Breast epithelium (tissue), 4 donors: ENCODE measurements around the gene ZP2. TPM values are rescaled to one million over a fixed set of nuclear protein-coding genes. Genes with fewer than 3 reads are reported as not detected.

Experiments used
- DNase-seq, 2 donors: peaks; one replicate each; pipeline ENCODE4 v3.0.0-alpha.2; 2019; ENCODE audit warnings: low spot score in 2 of 2
- H3K27ac ChIP-seq, 2 donors: fragments of 200-600 bp; sonication (generic) in 1 of 2; one replicate each; pipeline ENCODE4 v1.5.1; 2016 to 2019; ENCODE audit warnings: mild to moderate bottlenecking in 1 of 2
- H3K27me3 ChIP-seq, 2 donors: fragments of 200-600 bp; sonication (generic) in 1 of 2; one replicate each; pipeline versions ENCODE4 v1.5.1 to v1.6.0; 2017 to 2019; ENCODE audit warnings: control low read depth in 1 of 2, mild to moderate bottlenecking in 1 of 2
- H3K36me3 ChIP-seq: fragments of 200-600 bp; one replicate; pipeline ENCODE4 v1.5.1; 2019
- H3K4me1 ChIP-seq, 2 donors: fragments of 200-600 bp; sonication (generic); one replicate each; pipeline ENCODE4 v1.5.1; 2016 to 2019; ENCODE audit warnings: control low read depth in 1 of 2
- H3K4me3 ChIP-seq, 3 donors: fragments of 200-600 bp; sonication (generic); 1 replicate in 2 of 3; 2 replicates in 1 of 3; pipeline ENCODE4 v1.5.1; 2016 to 2019; ENCODE audit warnings: mild to moderate bottlenecking in 3 of 3, moderate library complexity in 2 of 3
- H3K9me3 ChIP-seq, 2 donors: fragments of 200-600 bp; sonication (generic) in 1 of 2; one replicate each; pipeline ENCODE4 v1.5.1; 2016 to 2019; ENCODE audit warnings: control low read depth in 1 of 2
- CTCF ChIP-seq, 3 donors: fragments of 450-650 bp; IDR thresholded peaks; one replicate each; pipeline ENCODE4 v1.5.1; 2016 to 2017; ENCODE audit warnings: antibody characterized with exemption in 3 of 3, mild to moderate bottlenecking in 3 of 3, moderate library complexity in 3 of 3
- POLR2A ChIP-seq: fragments of 450-650 bp; IDR thresholded peaks from one replicate; pipeline ENCODE4 v1.6.1; 2016; ENCODE audit warnings: antibody characterized with exemption, mild to moderate bottlenecking, moderate library complexity
- POLR2AphosphoS5 ChIP-seq, 3 donors: sonication (generic); formaldehyde crosslinking; IDR thresholded peaks; one replicate each; pipeline ENCODE4 v1.6.1; 2017; ENCODE audit warnings: antibody characterized with exemption in 3 of 3
- intact Hi-C: fragments of 100-400 bp; cut with DNase I; formaldehyde crosslinking; loops from one replicate; pipeline ENCODE4 v1.15.1; 2023; ENCODE audit warnings: low total_unique reads
- total RNA-seq, 3 donors: library from RNA; depleted of rRNA; stranded (reverse); fragments of >200 nt; gene quantifications; one replicate each; pipeline ENCODE4 v1.1.0, GENCODE V29; 2016

Gene ZP2
- total RNA-seq, 3 donors from 2014 or later, result not detected

GRCh38 chr16:21162661-21163151, 48.7 kb downstream of the ZP2 start:
- DNase-seq, result no peak
- Histone ChIP-seq H3K27me3 (no peaks in the 10 kb centered on the region), H3K4me1 (peaks cover 0 to 15% of the 10 kb centered on the region in 2 donors), H3K9me3 (no peaks in the 10 kb centered on the region), H3K4me3 (no peak overlapping the region), H3K36me3 (no peaks in the 10 kb centered on the region), H3K27ac (peak overlapping the region; percentile 6 to 63)
- no peak for TF ChIP-seq POLR2AphosphoS5 (IDR thresholded peaks at IDR 0.05)
- no peak for TF ChIP-seq CTCF (IDR thresholded peaks at IDR 0.05)
- no peak for TF ChIP-seq POLR2A
- intact Hi-C loops, result no loop called here

GRCh38 chr16:21161211-21161610, 50.2 kb downstream of the ZP2 start:
- no peaks in the 10 kb centered on the region for H3K27me3 ChIP-seq
- no peak for DNase-seq
- no peak overlapping the region for H3K27ac ChIP-seq
- H3K4me3 ChIP-seq, result no peak overlapping the region
- intact Hi-C loops, result no loop called here
- peaks cover 0 to 15% of the 10 kb centered on the region in 2 donors for H3K4me1 ChIP-seq
- no peaks in the 10 kb centered on the region for H3K9me3 ChIP-seq
- TF ChIP-seq POLR2AphosphoS5 (IDR thresholded peaks at IDR 0.05) (no peak), CTCF (IDR thresholded peaks at IDR 0.05) (no peak), POLR2A (no peak)
- no peaks in the 10 kb centered on the region for H3K36me3 ChIP-seq

DNA sequence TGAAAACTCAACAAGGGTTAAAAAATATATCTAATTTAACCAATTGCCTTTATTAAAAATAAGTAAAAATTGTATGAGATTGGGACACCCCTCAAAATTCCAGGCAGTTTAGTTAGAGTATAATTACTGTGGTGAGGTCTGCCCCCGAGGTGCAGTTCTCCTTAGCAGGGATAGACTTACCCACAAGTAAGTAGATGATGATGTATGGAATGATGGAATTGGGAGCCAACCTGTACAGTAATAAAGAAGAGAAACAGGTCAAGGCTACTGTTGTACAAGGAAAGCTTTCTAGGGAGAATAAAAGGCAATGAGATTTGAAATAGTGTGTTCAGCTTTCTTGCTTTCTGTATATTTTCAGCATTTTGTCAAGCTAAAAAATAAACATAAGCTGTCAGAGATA, 51.1 kb downstream of the ZP2 start:
- intact Hi-C loops, result no loop called here
- H3K27ac ChIP-seq, result peak overlapping the region in 1 of 2 donors; percentile 91
- H3K4me3 ChIP-seq, result no peak overlapping the region

DNA sequence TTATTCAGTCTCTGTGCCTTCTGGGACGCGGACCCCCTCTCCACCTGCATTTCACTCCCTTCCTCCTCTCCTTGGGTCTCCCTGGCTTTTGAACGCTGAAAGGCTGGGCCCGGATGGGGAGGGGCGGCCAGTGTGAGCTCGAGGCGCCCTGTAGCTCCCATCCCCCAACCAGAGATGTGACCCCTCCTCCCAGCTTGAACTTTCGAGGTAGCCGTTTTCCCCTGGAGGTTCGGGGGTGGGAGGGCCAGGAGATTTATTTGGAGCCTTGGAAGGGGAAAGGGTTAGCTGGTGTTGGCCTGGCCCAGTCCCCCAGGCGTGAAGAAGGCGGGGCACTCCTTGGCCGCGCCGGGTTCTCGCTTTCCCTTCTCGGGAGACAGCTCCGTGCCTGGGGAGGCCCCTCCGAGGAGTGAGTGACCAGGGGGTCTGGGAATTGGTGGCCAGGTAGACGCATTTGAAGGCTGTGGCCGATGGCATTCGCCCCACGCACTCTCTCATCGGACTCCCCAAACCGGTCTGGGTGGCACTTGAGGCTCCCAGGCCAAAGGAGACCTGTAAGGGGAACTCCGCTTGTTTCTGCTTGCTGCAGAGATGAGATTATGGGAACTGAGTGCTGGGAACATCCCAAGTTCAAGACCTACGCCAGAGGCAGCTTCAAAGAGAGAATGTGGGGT, 52.0 kb downstream of the ZP2 start:
- TF ChIP-seq POLR2A (no peak), POLR2AphosphoS5 (IDR thresholded peaks at IDR 0.05) (peak in 1 of 3 donors; percentile 24)
- intact Hi-C loops, result no loop called here
- H3K27me3 ChIP-seq, result no peaks in the 10 kb centered on the region
- peaks cover 0 to 15% of the 10 kb centered on the region in 2 donors for H3K4me1 ChIP-seq
- H3K36me3 ChIP-seq, result no peaks in the 10 kb centered on the region
- H3K9me3 ChIP-seq, result no peaks in the 10 kb centered on the region
- peak overlapping the region; percentile 90 to 91 for H3K27ac ChIP-seq
- peak; percentile 51 to 55 for DNase-seq
- H3K4me3 ChIP-seq, result peak overlapping the region; percentile 89 to 96 (median 91)

More for the DNA sequence above, 51.1 kb downstream of the ZP2 start:
- DNase-seq, result no peak
- Histone ChIP-seq H3K27me3 (no peaks in the 10 kb centered on the region), H3K4me1 (peaks cover 0 to 15% of the 10 kb centered on the region in 2 donors), H3K36me3 (no peaks in the 10 kb centered on the region), H3K9me3 (no peaks in the 10 kb centered on the region)
- TF ChIP-seq CTCF (IDR thresholded peaks at IDR 0.05), result no peak
- TF ChIP-seq POLR2A, result no peak

- Histone ChIP-seq H3K4me3 (peak within 1 kb of the TSS; percentile 89 to 96 (median 91)), H3K27me3 (no peaks in the 10 kb centered on the region), H3K9me3 (no peaks in the 10 kb centered on the region), H3K27ac (peak within 1 kb of the TSS; percentile 90 to 91), H3K36me3 (no peaks in the 10 kb centered on the region), H3K4me1 (peaks cover 0 to 15% of the 10 kb centered on the region in 2 donors)
- peak; percentile 77 to 84 for DNase-seq
- peak; percentile 29 for TF ChIP-seq POLR2A
- TF ChIP-seq CTCF (IDR thresholded peaks at IDR 0.05), result no peak
- peak; percentile 25 to 46 (median 30) for TF ChIP-seq POLR2AphosphoS5 (IDR thresholded peaks at IDR 0.05)
- intact Hi-C loops, result no loop called here
These were observed 52.9 kb downstream of the ZP2 start, which contains the start of gene LDAF1 for GRCh38 chr16:21158208-21159110. LDAF1 (plus strand) TSS chr16:21158674; CDS start chr16:21161183, 2,509 bp downstream.
